GM21367 (cell line): ENCODE measurements around the gene GPR15.

Experiments used
- ATAC-seq: cut with Tn5 transposase; IDR thresholded peaks from one replicate; pipeline ENCODE4 v1.9.1; 2021; ENCODE audit not compliant: unreplicated experiment

Gene GPR15

DNA sequence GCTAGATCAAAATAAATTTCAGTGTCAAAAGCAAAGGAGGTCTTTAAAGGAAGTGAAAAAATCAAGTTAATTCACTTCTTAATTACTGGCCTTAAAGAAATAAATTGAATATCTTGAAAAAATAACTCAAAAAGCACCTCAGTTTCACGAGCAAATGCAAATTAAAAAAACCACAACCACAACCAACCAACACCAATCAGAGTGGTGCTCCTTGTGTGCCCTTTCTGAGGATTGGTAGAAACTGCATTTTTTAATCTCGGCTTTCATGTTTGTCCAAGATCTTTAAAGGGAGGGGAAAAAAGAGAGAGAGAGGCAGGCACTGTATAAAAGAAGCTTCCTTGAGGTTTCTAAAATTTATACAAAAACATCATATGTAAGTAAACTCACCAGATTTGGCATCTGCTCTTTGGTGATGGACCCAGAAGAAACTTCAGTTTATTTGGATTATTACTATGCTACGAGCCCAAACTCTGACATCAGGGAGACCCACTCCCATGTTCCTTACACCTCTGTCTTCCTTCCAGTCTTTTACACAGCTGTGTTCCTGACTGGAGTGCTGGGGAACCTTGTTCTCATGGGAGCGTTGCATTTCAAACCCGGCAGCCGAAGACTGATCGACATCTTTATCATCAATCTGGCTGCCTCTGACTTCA lies at the start of gene GPR15:
Gene GPR15, plus strand, starts transcription at position 357 of the 653 bp plus-strand sequence. Its CDS starts 56 bp downstream, at position 413.
- peak; percentile 24 for ATAC-seq

DNA sequence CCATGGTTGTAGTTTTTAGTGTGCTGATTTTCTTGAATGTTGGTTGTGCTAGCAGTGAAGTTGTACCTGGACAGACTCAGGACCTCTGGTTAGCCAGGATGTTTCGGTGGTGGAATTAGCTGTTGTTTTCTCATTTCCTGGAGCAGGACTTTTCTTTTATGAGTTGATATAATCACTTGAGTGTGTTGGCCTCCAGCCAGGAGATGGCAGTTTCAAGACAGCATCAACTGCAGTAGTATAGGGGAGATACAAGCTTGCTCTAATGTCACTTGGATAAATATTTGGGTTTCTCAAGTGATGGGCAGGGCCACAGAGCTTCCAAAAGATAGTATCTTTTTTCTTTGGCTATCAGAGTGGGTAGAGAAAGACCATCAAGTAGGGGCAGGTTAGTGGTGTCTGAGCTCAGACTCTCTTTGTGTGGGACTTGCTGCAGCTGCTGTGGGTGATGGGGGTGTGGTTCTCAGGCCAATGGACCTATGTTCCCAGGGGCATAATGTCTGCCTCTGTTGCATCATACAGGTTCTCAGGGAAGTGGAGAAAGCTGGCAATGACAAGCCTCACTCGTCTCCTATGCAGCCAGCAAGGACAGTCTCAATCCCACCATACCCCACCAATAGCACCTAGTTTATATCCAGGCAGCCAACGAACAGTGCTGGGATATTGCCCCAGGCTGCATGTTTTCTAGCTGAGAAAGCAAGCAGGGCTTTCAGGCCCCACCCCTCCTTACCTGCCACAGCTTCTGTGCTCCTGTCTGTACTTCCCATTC lies 48.9 kb upstream of the GPR15 start:
- ATAC-seq, result no peak

DNA sequence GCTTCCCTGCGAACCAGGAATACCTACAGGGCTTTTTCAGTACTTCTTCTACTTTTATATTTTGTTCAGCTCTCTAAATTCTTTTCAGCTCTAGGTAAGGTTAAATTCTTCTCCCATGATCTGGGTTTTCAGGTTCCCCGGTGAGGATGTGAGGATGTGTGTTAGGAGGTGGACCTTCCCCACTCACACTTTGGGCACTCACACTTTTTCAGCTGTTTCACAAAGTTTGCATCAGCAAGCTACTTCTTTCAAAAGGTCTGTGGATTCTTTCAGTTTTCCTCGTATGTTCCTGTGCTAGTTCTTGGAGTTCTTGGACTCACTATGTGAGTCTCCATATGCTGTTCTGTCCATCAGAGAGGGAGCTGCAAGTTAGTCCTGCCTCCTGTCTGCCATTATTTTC lies 48.2 kb upstream of the GPR15 start:
- ATAC-seq, result no peak

DNA sequence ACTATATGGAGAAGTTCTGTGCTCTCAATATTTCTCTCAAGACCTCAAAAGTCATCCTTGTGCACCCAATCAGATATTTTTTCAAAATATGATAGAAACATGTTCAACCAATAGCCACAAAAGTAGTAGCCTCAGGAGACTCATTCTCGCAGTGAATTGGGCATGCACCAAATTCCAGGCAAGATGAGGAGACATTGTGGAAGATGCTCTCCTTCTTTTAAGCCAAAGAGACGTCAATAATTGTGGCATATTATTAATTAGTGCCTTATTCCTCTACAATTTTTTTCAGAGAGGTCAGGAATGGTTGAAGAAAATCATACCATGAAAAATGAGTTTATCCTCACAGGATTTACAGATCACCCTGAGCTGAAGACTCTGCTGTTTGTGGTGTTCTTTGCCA lies 34.4 kb upstream of the GPR15 start, which contains the start of gene OR5K2:
Gene OR5K2, plus strand, starts transcription at position 301 of the 400 bp plus-strand sequence. Its CDS starts 0 bp downstream, at position 301.
- no peak for ATAC-seq

DNA sequence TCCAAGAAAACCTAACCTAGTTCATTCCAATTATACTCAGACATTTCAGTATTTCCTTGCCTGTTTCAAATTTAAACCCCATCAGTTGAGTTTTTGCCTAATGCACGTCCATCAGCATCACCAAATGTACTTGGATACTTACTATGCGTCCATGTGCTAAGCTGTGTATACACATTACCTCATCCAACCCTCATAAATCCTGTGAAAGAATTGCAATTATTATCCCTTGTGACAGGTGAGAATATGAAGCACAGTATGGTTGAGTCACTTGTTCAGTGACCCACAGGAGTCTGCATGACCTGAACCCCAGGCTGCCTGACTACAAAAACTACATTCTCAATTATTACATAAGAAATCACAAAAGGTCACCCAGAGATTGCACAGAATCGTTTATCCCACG lies 31.8 kb upstream of the GPR15 start:
- no peak for ATAC-seq

DNA sequence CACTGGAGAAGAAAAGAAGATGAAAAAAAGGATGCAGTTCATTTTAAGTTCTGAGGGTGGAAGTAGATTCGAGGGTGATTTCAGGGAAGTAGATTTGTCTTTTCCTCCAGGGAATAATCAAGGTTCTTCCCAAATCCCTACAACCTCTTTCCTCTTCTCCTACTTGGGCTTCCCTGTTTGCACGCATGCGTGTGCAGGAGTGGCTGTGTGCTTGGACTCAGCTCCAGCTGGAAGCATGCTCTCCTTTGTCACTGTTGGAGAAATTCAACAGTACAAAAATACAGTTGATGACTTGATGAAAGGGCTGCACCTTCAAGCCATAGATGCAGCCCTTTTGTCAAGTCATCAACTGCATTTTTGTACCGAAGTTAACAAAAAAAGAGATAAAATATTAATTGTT lies 30.5 kb upstream of the GPR15 start:
- ATAC-seq, result no peak

DNA sequence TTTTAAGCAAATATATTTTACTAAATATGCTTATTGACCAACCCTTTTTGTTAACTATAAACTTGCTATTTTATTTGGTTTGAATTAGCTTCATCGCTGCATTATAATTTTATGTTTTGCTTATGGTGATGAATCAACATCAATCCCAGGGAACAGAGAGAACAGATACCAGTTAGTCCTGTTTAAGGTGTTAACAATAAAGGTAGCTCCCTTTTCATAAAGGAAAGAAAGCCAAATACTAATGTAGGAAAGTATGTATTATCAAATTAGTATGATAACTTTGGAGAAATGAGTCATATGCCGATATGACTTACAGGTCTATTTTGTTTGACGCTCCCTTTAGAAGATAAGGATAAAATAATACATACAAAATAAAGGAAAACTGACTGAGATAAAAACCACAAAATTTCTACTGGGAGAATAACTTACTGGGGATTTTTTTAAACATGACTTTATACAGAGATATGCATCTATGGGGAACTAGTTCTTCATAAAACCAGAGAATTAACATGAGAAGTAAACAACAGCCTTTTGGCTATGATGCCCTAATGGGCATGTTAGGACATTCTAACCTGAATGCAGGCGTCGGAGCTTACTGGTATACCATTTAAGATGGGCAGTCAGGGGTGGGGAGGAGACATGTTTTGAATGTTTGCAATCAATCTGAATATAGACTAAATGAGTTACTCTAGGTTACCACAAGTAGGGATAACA lies 29.8 kb upstream of the GPR15 start:
- no peak for ATAC-seq

DNA sequence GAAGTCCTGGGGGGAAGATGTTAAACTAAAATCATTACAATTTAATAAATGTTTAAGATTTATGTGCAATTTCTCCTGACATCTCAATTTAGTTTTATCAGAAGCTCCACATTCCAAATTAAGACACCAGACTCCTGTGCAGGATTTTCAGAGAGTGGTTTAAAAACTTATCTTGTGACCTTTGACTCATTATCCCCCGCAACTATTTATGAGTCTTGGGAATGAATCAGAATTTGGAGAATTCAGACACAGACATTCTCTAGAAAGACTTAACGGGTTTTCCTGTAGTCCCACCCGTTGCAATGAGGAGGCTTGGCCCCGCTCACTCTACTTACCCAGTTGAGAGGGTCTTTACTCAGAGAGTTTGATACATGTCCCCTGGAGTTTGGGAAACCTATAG lies 27.2 kb upstream of the GPR15 start:
- ATAC-seq, result no peak

DNA sequence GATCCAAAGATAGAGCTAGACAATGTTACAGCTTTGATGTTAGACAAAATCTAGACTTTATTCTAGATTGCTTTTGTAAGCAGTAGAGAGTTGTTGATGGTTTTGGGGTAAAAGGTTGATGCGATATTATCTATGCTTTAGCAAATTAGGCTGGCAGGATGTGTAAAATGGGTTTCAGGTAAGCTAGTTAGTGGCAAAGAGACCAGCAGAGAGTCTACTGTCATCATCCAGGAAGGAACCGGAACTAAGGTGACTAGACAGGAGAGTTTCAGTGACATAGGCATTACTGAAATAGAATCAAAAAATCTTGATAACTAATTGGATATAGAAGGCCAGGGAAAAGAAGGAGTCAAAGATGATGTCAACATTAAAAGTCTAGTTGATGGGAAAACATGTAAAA lies 23.2 kb upstream of the GPR15 start:
- no peak for ATAC-seq

DNA sequence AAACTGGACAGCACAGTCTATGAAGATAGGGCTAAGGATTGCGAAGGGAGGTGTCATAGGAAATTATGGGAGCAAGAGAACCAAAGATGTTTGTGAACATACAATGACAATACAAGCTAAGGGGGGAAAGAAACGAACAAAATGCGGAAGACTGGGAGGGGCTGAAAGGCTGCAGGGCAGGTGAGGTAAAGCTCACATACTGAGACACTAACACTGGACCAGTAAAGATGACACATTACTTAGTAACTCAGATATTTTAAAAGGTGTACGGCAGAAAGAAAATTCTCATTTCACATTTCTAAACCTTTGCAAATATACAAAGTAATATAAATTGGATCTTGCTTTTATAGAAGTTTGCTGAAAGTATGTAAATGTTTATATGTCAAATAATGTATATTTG lies 19.2 kb upstream of the GPR15 start:
- ATAC-seq, result no peak

DNA sequence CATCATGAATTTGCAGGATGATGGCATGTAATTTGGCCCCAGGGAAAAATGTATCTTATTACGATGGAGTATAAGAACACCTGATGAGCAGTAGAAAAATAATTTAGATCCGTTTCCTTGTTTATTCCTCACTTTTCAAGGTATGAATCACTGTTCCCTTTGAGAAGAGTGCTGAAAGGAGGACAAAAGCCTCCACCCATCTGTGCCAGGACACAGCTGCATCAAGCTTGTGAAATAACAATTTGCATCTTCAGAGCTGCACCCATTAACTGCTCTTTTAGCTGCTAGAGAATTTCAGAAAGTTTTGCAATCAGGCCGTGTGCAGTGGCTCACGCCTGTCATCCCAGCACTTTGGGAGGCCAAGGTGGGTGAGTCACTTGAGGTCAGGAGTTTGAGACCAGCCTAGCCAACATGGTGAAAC lies 18.7 kb upstream of the GPR15 start:
- no peak for ATAC-seq

DNA sequence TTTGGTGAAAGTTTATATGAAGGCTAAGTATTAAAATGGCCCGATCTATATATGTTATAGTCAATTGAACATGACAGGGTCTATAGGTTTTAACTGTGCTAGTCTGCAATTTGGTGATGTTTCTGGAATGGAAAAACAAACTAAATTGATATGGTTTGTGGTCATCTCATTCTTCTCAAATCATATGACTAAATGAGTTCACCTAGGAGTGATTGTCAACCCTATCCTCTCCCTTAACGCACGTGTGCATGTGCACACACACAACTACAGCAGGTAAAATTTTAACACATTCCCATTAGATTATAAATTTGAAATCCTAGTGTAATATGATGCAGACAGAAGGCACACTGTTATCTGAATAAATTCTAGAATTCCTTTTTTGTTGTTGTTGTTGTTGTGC lies 18.0 kb upstream of the GPR15 start:
- ATAC-seq, result no peak

DNA sequence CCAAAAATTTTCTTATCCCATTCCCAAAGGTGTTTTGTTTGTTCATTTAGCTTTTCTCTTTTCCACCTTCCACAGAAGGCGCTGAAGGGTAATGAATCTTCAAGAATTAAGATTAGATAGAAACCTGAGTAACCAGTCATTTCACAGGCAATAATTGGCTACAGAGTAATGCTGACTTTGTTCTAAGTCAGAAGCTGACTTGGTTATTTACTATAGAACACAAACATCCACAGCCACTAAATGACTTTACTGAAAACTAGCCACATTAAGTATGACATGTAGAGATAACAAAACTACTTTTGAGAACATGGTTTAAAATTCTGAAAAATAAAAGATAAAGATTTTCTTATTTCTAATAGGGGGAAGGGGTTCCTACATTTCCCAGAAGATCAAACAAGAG lies 16.8 kb upstream of the GPR15 start:
- ATAC-seq, result no peak

DNA sequence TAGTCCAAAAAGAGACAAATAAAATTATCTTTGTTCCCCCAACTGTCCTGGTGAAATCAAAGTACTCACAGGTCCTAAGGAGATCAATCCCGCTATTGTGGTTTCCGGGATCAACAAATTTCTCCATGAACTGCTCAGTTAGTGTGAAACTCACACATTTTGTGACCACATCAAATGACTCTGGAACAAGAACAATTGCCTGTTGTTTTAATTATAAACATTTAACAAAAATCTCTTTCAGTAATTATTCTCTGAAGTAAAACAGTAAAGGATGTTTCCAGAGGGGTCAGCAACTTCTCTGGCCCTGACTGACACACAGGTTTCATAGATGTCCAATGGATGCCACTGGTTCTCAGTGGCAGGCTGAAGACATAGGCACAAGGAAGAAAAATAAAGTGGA lies 13.0 kb upstream of the GPR15 start:
- ATAC-seq, result no peak

DNA sequence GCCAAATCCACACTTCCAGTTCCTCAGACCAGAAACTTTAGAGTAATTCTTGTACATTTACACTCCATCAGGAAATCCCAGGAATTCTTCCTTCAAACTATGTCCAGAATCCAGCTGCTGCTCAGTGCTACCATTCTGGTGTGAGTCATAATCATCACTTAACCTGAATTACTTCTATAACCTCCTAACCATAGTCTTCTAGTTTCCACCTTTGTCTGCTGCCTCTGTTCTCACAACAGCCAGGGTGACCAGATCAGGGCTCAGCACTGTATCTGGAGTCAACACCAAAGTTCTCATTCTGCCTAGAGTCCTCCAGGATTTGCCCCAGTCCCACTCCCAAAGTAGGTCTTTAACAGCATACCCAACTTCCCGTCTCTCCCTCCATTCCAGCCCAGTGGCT lies 12.4 kb upstream of the GPR15 start:
- no peak for ATAC-seq

DNA sequence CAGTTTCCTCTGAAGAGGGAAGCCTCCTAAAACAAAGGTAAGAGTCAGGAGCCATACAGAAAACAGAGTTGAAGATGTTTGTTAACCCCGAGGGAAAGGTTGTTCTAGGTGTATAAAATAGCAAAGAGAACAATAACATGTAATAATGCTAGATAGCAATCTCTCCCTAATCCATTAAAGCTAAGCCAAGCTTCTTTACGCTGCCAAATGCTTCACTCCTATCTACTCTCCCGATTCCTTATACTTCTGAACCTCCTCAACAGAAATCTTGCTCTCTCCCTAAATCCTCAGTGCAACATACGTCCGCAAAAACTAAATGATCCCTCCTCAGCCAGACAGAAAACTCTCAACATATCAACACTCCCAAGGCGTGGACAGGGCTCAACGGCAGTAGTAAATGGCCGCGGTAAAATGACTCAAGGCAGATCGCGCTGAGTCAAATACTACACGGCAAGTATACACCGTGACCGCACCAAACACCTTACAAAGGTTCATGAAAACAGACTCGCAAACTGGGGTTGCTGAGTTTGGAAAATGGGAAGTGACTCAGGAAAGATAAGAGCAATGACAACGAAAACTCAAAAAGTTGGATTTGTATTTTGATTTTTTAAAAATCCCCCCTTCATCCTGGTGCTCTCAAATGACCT lies 9.8 kb upstream of the GPR15 start:
- ATAC-seq, result peak; percentile 28

DNA sequence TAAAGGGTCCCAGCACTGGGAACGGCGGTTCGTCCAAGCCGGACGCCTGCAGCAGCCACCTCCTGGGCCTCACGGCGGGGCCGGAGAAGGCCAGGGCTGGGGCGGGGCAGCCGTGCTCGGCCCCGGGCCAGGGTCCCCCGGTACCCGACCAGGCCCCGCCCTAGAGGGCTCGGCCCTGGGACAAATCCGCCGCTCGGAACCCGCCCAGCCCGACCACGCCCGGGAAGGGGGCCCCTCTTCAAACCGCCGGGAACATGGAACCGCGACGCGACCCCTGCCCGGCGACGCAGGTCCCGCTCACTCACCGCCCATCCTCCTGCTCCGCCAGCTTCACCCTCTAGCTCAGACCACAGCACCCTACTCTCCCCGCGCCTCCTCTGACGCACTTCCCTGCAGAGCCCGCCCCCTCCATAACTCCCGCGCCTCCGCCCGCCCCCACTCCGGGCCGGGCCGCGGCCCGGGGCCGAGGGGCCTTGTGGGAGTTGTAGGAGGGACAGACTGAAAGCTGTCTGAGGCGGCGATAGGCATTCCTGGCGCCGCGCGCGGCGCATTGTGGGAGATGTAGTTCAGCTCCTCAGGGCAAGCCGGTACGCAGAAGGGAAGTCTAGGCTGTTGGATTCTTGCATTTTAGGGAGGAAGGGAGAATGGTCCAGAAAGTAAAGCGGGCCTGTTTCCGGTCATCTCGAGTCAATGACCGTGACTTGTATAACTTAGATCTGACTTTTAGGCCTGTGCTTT lies 9.1 kb upstream of the GPR15 start, which contains the start of gene CLDND1:
Gene CLDND1, minus strand, starts transcription at position 359 of the 738 bp plus-strand sequence. CDS start 1,478 bp downstream, outside the sequence.
- ATAC-seq, result peak; percentile 86

DNA sequence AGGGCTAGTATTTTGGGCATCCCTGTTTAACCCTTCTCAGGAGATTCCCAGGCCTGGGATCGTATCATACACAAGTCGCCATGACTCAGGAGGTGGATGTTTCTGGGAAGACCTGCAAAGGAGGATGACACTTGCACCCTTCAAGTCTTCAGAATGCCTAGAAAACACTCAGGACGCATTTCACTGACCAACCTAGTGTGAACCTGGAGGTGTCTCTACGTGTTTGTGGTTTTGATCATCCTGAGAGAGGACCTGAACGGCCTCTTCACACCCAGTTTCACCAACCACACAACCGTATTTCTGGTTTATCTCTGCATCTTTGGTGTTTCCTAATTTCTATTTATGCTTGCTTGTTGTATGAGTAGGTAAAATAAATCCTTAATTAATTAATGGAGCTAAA lies 6.3 kb upstream of the GPR15 start:
- ATAC-seq, result no peak

DNA sequence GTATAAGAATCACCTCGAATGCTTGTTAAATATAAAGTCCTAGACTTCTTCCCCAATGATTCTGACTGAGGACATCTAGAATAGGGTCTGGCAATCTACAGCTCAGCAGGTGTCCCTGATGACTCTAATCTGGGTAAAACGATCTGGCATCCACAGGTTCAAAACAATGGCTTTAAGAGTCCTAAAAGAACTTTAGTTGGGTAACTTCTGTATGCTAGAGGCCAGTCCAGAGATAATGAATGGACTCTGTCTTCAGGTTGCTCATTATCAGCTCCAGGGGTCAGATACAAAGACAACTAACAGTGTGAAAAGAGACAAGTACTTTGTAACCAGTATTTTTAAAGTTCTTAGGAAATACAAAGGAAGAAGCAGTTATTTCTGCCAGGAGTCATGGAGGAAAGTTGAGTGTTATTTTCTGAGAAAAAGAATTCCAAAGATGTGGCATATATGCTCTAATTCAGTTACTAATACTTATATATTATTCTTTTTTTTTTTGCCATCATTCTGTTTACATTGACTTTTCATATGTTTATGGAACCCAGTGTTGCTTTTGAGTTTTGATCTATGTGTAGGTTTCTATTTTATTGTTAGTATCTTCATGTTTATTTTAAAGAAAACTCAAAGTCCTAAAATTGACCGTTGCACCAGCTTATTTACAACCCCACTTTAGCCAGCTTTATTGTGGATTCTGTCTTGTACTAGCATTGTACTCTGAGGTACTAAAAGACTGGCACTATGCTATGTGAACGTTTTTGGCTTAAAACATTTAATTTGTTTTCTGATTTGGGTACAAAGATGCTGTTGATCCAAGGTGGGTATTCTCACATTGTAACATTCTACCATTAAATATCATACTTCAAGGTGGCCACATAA lies 3.1 kb upstream of the GPR15 start:
- ATAC-seq, result no peak
